H1 (cell line): ENCODE measurements around the gene LRRIQ4. TPM values are rescaled to one million over a fixed set of nuclear protein-coding genes. Genes with fewer than 3 reads are reported as not detected.

Experiments
- CTCF ChIA-PET: fragments of 300-600 bp; sonication (Branson Sonifier 250); formaldehyde crosslinking; loops from one replicate; lab custom pipeline; 2021; ENCODE audit not compliant: partially characterized antibody; lab: Charles Lee
- POLR2A ChIA-PET: fragments of 300-600 bp; sonication (Branson Sonifier 250); formaldehyde crosslinking; loops from one replicate; lab custom pipeline; 2021; ENCODE audit warnings: inconsistent platforms; ENCODE audit not compliant: partially characterized antibody; lab: Charles Lee
- DNase-seq, 2 experiments: peaks; one replicate each; pipeline versions ENCODE4 v3.0.0 to v3.0.0-alpha.2; 2010 to 2022; ENCODE audit warnings: low spot score in 2 of 2, low read depth in 1 of 2, mixed read lengths in 1 of 2
- FAIRE-seq: peaks from 2 replicates; lab custom pipeline; 2011; peaks lifted over from hg19 to GRCh38; lab: Jason Lieb, UNC
- H2AFZ ChIP-seq: 2 replicates; pipeline ENCODE4 v1.8.1; 2012; ENCODE audit warnings: low read length, inconsistent platforms
- H2AK5ac ChIP-seq: 2 replicates; pipeline ENCODE4 v1.6.1; 2013; ENCODE audit warnings: low read depth, low read length
- H2BK120ac ChIP-seq: replicated peaks from 2 replicates; pipeline ENCODE3; 2013; ENCODE audit warnings: low read depth, low read length, inconsistent platforms
- H2BK12ac ChIP-seq: 2 replicates; pipeline ENCODE4 v1.6.1; 2013; ENCODE audit warnings: low read depth, low read length
- H2BK15ac ChIP-seq: 2 replicates; pipeline ENCODE4 v1.6.1; 2013; ENCODE audit warnings: low read length
- H2BK20ac ChIP-seq: 2 replicates; pipeline ENCODE4 v1.6.1; 2013; ENCODE audit warnings: low read length
- H2BK5ac ChIP-seq: 2 replicates; pipeline ENCODE4 v1.6.1; 2013; ENCODE audit warnings: low read depth, low read length
- H3K14ac ChIP-seq: 2 replicates; pipeline ENCODE4 v1.6.1; 2013; ENCODE audit warnings: inconsistent platforms; ENCODE audit not compliant: insufficient read length
- H3K18ac ChIP-seq: 2 replicates; pipeline ENCODE4 v1.6.1; 2013; ENCODE audit warnings: low read length; ENCODE audit errors: extremely low read depth
- H3K23ac ChIP-seq: 2 replicates; pipeline ENCODE4 v1.6.1; 2013; ENCODE audit warnings: inconsistent platforms; ENCODE audit not compliant: insufficient read length
- H3K23me2 ChIP-seq: 2 replicates; pipeline ENCODE4 v1.6.1; 2013; ENCODE audit warnings: low read depth, low read length
- H3K27ac ChIP-seq: 2 replicates; pipeline ENCODE4 v1.6.1; 2011; ENCODE audit warnings: low read depth, low read length, inconsistent platforms
- H3K27me3 ChIP-seq, 4 experiments: replicated peaks in 1 of 4; 1 replicate in 1 of 4; 2 replicates in 3 of 4; pipeline versions ENCODE4 v1.6.1 to v1.8.1; 2011 to 2013; ENCODE audit warnings: low read length in 3 of 4, mild to moderate bottlenecking in 3 of 4, inconsistent platforms in 2 of 4, mixed read lengths in 2 of 4, moderate library complexity in 1 of 4; ENCODE audit not compliant: control insufficient read depth in 3 of 4, insufficient read depth in 3 of 4; ENCODE audit errors: extremely low read depth in 1 of 4
- H3K36me3 ChIP-seq, 4 experiments: 2 replicates each; pipeline versions ENCODE4 v1.6.1 to v1.8.1; 2011 to 2013; ENCODE audit warnings: mild to moderate bottlenecking in 4 of 4, low read length in 3 of 4, moderate library complexity in 2 of 4, control low read depth in 1 of 4, inconsistent platforms in 1 of 4; ENCODE audit not compliant: insufficient read depth in 4 of 4, control insufficient read depth in 2 of 4
- H3K4ac ChIP-seq: replicated peaks from 2 replicates; pipeline ENCODE3; 2013; ENCODE audit warnings: low read length, low read depth, mixed read lengths, inconsistent platforms; ENCODE audit not compliant: insufficient read length
- H3K4me1 ChIP-seq, 4 experiments: replicated peaks in 1 of 4; 1 replicate in 1 of 4; 2 replicates in 3 of 4; pipeline versions ENCODE4 v1.6.1 to v1.8.1; 2011 to 2013; ENCODE audit warnings: low read length in 3 of 4, inconsistent platforms in 2 of 4, mixed read lengths in 1 of 4; ENCODE audit not compliant: insufficient read depth in 4 of 4, control insufficient read depth in 3 of 4
- H3K4me2 ChIP-seq, 2 experiments: 2 replicates each; pipeline versions ENCODE4 v1.6.1 to v1.8.1; 2011 to 2013; ENCODE audit warnings: low read depth in 2 of 2, low read length in 2 of 2, control low read depth in 1 of 2, inconsistent platforms in 1 of 2, mild to moderate bottlenecking in 1 of 2; ENCODE audit not compliant: insufficient read depth in 1 of 2
- H3K4me3 ChIP-seq, 4 experiments: fragments of 200-600, 300-600 bp in 1 of 4; sonication (generic), shearing (Covaris generic), sonication (Bioruptor Twin) in 1 of 4; 2 replicates each; pipeline versions ENCODE4 v1.5.1 to v1.8.1; 2011 to 2016; ENCODE audit warnings: low read length in 4 of 4, low read depth in 3 of 4, control low read depth in 2 of 4, inconsistent platforms in 2 of 4, mild to moderate bottlenecking in 2 of 4, mixed read lengths in 1 of 4, moderate library complexity in 1 of 4; ENCODE audit not compliant: insufficient read depth in 2 of 4; ENCODE audit errors: extremely low read depth in 1 of 4
- H3K56ac ChIP-seq: replicated peaks from 2 replicates; pipeline ENCODE3; 2013; ENCODE audit warnings: low read depth, mild to moderate bottlenecking, mixed read lengths, low read length, inconsistent platforms; ENCODE audit not compliant: insufficient read length
- H3K79me1 ChIP-seq: 2 replicates; pipeline ENCODE4 v1.6.1; 2013; ENCODE audit warnings: low read depth, low read length, control low read depth
- H3K79me2 ChIP-seq, 2 experiments: 2 replicates each; pipeline versions ENCODE4 v1.6.1 to v1.8.1; 2012 to 2013; ENCODE audit warnings: low read length in 2 of 2, mild to moderate bottlenecking in 2 of 2, inconsistent platforms in 1 of 2; ENCODE audit not compliant: insufficient read depth in 2 of 2, control insufficient read depth in 1 of 2
- H3K9ac ChIP-seq, 4 experiments: replicated peaks in 1 of 4; 1 replicate in 1 of 4; 2 replicates in 3 of 4; pipeline versions ENCODE4 v1.6.1 to v1.8.1; 2011 to 2013; ENCODE audit warnings: low read depth in 3 of 4, low read length in 3 of 4, control low read depth in 2 of 4, mild to moderate bottlenecking in 2 of 4, moderate library complexity in 2 of 4, inconsistent platforms in 1 of 4; ENCODE audit errors: extremely low read depth in 1 of 4
- H3K9me3 ChIP-seq, 2 experiments: 2 replicates each; pipeline versions ENCODE4 v1.6.1 to v1.8.1; 2012 to 2013; ENCODE audit warnings: mild to moderate bottlenecking in 2 of 2, moderate library complexity in 2 of 2, control low read depth in 1 of 2, inconsistent platforms in 1 of 2, low read depth in 1 of 2, low read length in 1 of 2, mixed read lengths in 1 of 2; ENCODE audit not compliant: insufficient read depth in 2 of 2
- H4K20me1 ChIP-seq, 2 experiments: replicated peaks in 1 of 2; 2 replicates each; pipeline versions ENCODE3 to v1.8.1; 2011 to 2013; ENCODE audit warnings: inconsistent platforms in 2 of 2, low read length in 2 of 2, mild to moderate bottlenecking in 1 of 2; ENCODE audit not compliant: insufficient read depth in 2 of 2, control insufficient read depth in 1 of 2
- H4K5ac ChIP-seq: 2 replicates; pipeline ENCODE4 v1.6.1; 2013; ENCODE audit warnings: low read length, low read depth, mixed read lengths, inconsistent platforms; ENCODE audit not compliant: insufficient read length
- H4K8ac ChIP-seq: 2 replicates; pipeline ENCODE4 v1.8.0; 2013; ENCODE audit warnings: mild to moderate bottlenecking, moderate library complexity, low read length, inconsistent platforms; ENCODE audit not compliant: insufficient read depth; ENCODE audit errors: extremely low read depth
- H4K91ac ChIP-seq: replicated peaks from 2 replicates; pipeline ENCODE3; 2013; ENCODE audit warnings: low read length, mixed read lengths, inconsistent platforms; ENCODE audit not compliant: insufficient read length
- CBX5 ChIP-seq: fragments of 300-800, 300-1000 bp; sonication (generic); IDR thresholded peaks from 2 replicates; pipeline ENCODE4 v1.7.1; 2016; ENCODE audit warnings: antibody characterized with exemption, low read length, low read depth
- SRF ChIP-seq: IDR thresholded peaks from 2 replicates; pipeline ENCODE4 v1.6.1; 2011; ENCODE audit warnings: mild to moderate bottlenecking, low read depth, low read length, moderate library complexity
- TBP ChIP-seq: IDR thresholded peaks from 2 replicates; pipeline ENCODE4 v1.6.1; 2011; ENCODE audit warnings: low read depth, low read length, improper control_type of control experiment
- TCF12 ChIP-seq: IDR thresholded peaks from 2 replicates; pipeline ENCODE4 v1.6.1; 2011; ENCODE audit warnings: low read depth, mild to moderate bottlenecking, low read length
- YY1 ChIP-seq: IDR thresholded peaks from 2 replicates; pipeline ENCODE4 v1.6.1; 2011; ENCODE audit warnings: low read depth, mild to moderate bottlenecking, low read length
- WGBS, 2 experiments: shearing (Covaris generic) in 1 of 2; methylation state at CpG; one replicate each; pipeline versions ENCODE4 v1.1.6 to v1.1.7; 2013 to 2015; ENCODE audit warnings: low lambda C conversion rate in 2 of 2, mixed read lengths in 2 of 2, inconsistent platforms in 1 of 2, low coverage in 1 of 2, missing lambda C conversion rate in 1 of 2; ENCODE audit not compliant: insufficient replicate concordance in 2 of 2, insufficient coverage in 1 of 2, insufficient read length in 1 of 2; ENCODE audit errors: extremely low coverage in 1 of 2, missing lambda C conversion rate in 1 of 2; 5-methylcytosine and 5-hydroxymethylcytosine counted together
- polyA plus RNA-seq, 7 experiments: library from polyadenylated mRNA; depleted of rRNA in 3 of 7; stranded (reverse) in 5 of 7; unstranded in 2 of 7; fragments of >200 nt in 5 of 7; fragments of 200-250 nt in 2 of 7; gene quantifications; 1 replicate in 5 of 7; 2 replicates in 1 of 7; 4 replicates in 1 of 7; pipeline versions ENCODE4 v1.2.1 to v1.2.3, GENCODE V29; 2011 to 2013; ENCODE audit warnings: missing spikeins in 2 of 7, mixed read lengths in 2 of 7
- total RNA-seq: library from RNA; stranded (reverse); fragmentation: NEBNext Ultra II Directional; extraction: Animal tissue kit (Norgen Biotek cat#: 25700); gene quantifications from 2 replicates; pipeline ENCODE4 v1.2.1, GENCODE V29; 2021
- TF ChIP-seq, protein P1 (sequence below): IDR thresholded peaks from 2 replicates; pipeline ENCODE4 v1.6.1; 2012; ENCODE audit warnings: inconsistent platforms

LRRIQ4 gene
- total and polyA plus RNA-seq, 2 of the 8 experiments (the other 6 are each of a cell fraction or from before 2014, with no cell fraction given) = 0.08 TPM; not detected in 1

DNA sequence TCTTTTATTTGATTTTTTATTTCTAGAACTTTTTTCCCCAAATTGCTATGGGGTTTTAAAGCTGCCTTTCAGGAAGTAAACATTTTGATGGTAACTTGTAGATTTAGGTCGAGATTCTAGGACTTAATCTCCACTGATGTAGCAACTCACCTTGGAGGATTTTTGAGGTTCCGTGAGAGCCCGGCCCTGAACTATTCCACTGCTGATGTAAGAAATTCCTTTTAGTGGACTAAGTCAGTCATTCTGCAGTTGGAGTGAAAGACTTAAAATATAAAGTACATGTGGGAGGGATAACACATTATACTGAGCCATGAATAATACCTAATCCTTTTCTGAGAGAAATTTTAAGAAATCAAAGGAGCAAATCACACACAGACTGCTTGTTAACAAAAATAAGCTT is 12.6 kb downstream of the LRRIQ4 start:
- Histone ChIP-seq H2BK5ac (no peak overlapping the region), H4K20me1 (no peaks in the 10 kb centered on the region), H2BK20ac (no peak overlapping the region), H3K23me2 (no peaks in the 10 kb centered on the region), H3K4me3 (no peak overlapping the region), H4K91ac (no peak overlapping the region), H3K56ac (no peak overlapping the region), H2AK5ac (no peak overlapping the region), H3K79me1 (no peaks in the 10 kb centered on the region), H2BK120ac (no peak overlapping the region), H4K8ac (no peak overlapping the region), H3K79me2 (no peaks in the 10 kb centered on the region), H2BK15ac (no peak overlapping the region), H3K23ac (no peak overlapping the region), H3K27ac (no peak overlapping the region), H3K36me3 (no peaks in the 10 kb centered on the region), H3K27me3 (peaks cover 0 to 1% (median 0%) of the 10 kb centered on the region in 4 experiments; a peak in 1 of 7 replicates), H4K5ac (no peak overlapping the region), H2BK12ac (no peak overlapping the region), H3K9ac (no peak overlapping the region), H3K4ac (no peak overlapping the region), H3K18ac (no peak overlapping the region), H3K4me1 (no peaks in the 10 kb centered on the region), H3K4me2 (no peak overlapping the region), H3K14ac (no peak overlapping the region), H2AFZ (no peak overlapping the region), H3K9me3 (no peaks in the 10 kb centered on the region)
- DNase-seq = no peak
- ChIA-PET POLR2A (interaction anchor here (0.7 to 0.9 kb wide), 2 partner anchors 11 to 47 kb away, joined by 3 to 4 read pairs; no protein-coding TSS in a partner anchor), CTCF (interaction anchor here (1.4 kb wide), 1 partner anchor 10 kb away, joined by 4 read pairs; no protein-coding TSS in a partner anchor)
- WGBS, 2 experiments = 94% methylated on average over 3 of the region's 3 CpGs; no CpG with 5 or more reads in 1 of the 2 experiments
- no peak for FAIRE-seq
- TF ChIP-seq TBP (no peak), TCF12 (no peak), CBX5 (no peak), SRF (no peak), YY1 (no peak)
- TF ChIP-seq, protein P1, sequence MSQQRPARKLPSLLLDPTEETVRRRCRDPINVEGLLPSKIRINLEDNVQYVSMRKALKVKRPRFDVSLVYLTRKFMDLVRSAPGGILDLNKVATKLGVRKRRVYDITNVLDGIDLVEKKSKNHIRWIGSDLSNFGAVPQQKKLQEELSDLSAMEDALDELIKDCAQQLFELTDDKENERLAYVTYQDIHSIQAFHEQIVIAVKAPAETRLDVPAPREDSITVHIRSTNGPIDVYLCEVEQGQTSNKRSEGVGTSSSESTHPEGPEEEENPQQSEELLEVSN = no peak
